Measurements from ENCODE around the gene CACNA2D3. TPM values are rescaled to one million over a fixed set of nuclear protein-coding genes. Genes with fewer than 3 reads are reported as not detected.

CACNA2D3 gene
- total RNA-seq, 4 donors from 2014 or later: 0.55 to 3.4 (median 1.6) TPM

- in situ Hi-C loops (cut with MboI; ENCODE audit: low pct_ligation_motif_present in 1 of 4, low pct_unique_long_range_greater_than_20kb in 1 of 4, low sequenced_read_pairs in 3 of 4): no loop called here
- intact Hi-C loops (cut with DNase I; ENCODE audit: low total_unique reads): no loop called here
These were observed 225.6 kb downstream of the CACNA2D3 start for GRCh38 chr3:54347933-54348332.

DNA sequence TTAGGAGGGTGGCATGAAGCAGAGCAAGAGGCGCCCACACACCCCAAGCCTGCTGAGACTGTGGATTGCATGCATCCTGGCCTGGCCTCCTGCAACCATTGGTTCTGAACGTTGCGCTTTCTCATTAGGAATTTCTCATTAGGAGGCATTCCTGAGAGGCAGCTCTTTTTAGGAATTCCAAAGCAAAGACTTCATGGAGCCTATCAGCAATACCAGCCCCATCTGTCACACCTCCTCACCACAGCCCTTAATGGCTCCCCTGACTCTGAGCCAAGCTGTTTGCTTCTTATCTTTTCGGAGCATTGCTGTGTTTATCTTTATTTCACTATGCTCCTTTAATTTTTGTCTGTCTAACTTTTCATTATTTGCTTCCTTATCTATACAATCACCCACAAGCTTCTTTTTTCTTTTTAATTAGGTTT lies 226.9 kb downstream of the CACNA2D3 start:
- peaks cover 4% of the 10 kb centered on the region for H3K27me3 ChIP-seq
- H3K36me3 ChIP-seq: no peaks in the 10 kb centered on the region
- intact Hi-C loops (cut with DNase I; ENCODE audit: low total_unique reads) (no loop called here), in situ Hi-C loops (cut with MboI; ENCODE audit: low pct_ligation_motif_present in 1 of 4, low pct_unique_long_range_greater_than_20kb in 1 of 4, low sequenced_read_pairs in 3 of 4) (no loop called here)
- no peak overlapping the region for H3K27ac ChIP-seq
- 49 to 65% methylated on average over 3 to 4 of the region's 4 CpGs for WGBS, 2 donors (ENCODE audit: low coverage in 1 of 2)
- H3K9me3 ChIP-seq: no peaks in the 10 kb centered on the region
- H3K4me1 ChIP-seq: peaks cover 0 to 8% (median 3%) of the 10 kb centered on the region in 4 donors
- H3K4me3 ChIP-seq: no peak overlapping the region
- TF ChIP-seq POLR2A (IDR thresholded peaks at IDR 0.05): no peak
- TF ChIP-seq, protein P1, sequence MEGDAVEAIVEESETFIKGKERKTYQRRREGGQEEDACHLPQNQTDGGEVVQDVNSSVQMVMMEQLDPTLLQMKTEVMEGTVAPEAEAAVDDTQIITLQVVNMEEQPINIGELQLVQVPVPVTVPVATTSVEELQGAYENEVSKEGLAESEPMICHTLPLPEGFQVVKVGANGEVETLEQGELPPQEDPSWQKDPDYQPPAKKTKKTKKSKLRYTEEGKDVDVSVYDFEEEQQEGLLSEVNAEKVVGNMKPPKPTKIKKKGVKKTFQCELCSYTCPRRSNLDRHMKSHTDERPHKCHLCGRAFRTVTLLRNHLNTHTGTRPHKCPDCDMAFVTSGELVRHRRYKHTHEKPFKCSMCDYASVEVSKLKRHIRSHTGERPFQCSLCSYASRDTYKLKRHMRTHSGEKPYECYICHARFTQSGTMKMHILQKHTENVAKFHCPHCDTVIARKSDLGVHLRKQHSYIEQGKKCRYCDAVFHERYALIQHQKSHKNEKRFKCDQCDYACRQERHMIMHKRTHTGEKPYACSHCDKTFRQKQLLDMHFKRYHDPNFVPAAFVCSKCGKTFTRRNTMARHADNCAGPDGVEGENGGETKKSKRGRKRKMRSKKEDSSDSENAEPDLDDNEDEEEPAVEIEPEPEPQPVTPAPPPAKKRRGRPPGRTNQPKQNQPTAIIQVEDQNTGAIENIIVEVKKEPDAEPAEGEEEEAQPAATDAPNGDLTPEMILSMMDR (IDR thresholded peaks at IDR 0.05): no peak
- no peak for TF ChIP-seq EP300 (IDR thresholded peaks at IDR 0.05; ENCODE audit: low read depth)
- no peak for TF ChIP-seq POLR2AphosphoS5 (IDR thresholded peaks at IDR 0.05)
- DNase-seq: no peak

More at GRCh38 chr3:54347933-54348332, 225.6 kb downstream of the CACNA2D3 start:
- Histone ChIP-seq H3K4me1 (no peaks in the 10 kb centered on the region), H3K9me3 (no peaks in the 10 kb centered on the region), H3K27ac (no peak overlapping the region), H3K36me3 (no peaks in the 10 kb centered on the region), H3K4me3 (no peak overlapping the region), H3K27me3 (peaks cover 11% of the 10 kb centered on the region)
- no peak for DNase-seq
- TF ChIP-seq POLR2A (IDR thresholded peaks at IDR 0.05) (no peak), EP300 (IDR thresholded peaks at IDR 0.05; ENCODE audit: low read depth) (no peak), POLR2AphosphoS5 (IDR thresholded peaks at IDR 0.05) (no peak)
- TF ChIP-seq, protein P1 (IDR thresholded peaks at IDR 0.05): no peak
- 47 to 64% methylated on average over 2 of the region's 2 CpGs for WGBS, 2 donors (ENCODE audit: low coverage in 1 of 2)

DNA sequence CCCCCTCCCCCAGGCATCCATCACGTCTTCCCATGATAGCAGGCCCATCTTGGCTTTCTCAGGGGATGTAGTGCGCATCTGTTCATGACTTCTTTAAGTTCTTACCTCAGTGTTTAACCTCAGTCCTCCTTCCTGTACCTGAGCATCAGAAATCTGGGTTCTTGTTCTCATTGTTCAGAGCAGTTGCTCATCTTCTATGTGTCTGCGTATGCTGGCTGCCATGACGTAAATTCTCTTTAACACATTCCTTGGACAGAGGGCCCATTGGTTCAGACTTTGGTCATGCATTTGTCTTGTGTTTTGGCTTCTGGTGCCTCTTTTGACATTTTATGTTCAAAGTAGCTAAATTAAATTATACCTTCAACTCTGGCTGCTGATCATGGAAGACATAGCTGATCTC lies 227.3 kb downstream of the CACNA2D3 start:
- no peaks in the 10 kb centered on the region for H3K27me3 ChIP-seq
- H3K4me3 ChIP-seq: no peak overlapping the region
- H3K9me3 ChIP-seq: no peaks in the 10 kb centered on the region
- DNase-seq: no peak
- no peaks in the 10 kb centered on the region for H3K36me3 ChIP-seq
- no peak for TF ChIP-seq EP300 (IDR thresholded peaks at IDR 0.05; ENCODE audit: low read depth)
- WGBS, 2 donors (ENCODE audit: low coverage in 1 of 2): 80 to 81% methylated on average over 2 to 4 of the region's 4 CpGs
- peaks cover 0 to 12% (median 3%) of the 10 kb centered on the region in 4 donors for H3K4me1 ChIP-seq
- H3K27ac ChIP-seq: no peak overlapping the region
- in situ Hi-C loops (cut with MboI; ENCODE audit: low pct_ligation_motif_present in 1 of 4, low pct_unique_long_range_greater_than_20kb in 1 of 4, low sequenced_read_pairs in 3 of 4): loop anchor here in 2 of 4 donors (25.0 kb wide), 2 partner anchors 387 to 412 kb away; no protein-coding TSS in a partner anchor
- intact Hi-C loops (cut with DNase I; ENCODE audit: low total_unique reads): no loop called here

- Histone ChIP-seq H3K4me3 (no peak overlapping the region), H3K9me3 (no peaks in the 10 kb centered on the region), H3K27ac (no peak overlapping the region), H3K4me1 (peaks cover 0 to 16% (median 3%) of the 10 kb centered on the region in 4 donors), H3K27me3 (no peaks in the 10 kb centered on the region), H3K36me3 (no peaks in the 10 kb centered on the region)
- WGBS, 2 donors (ENCODE audit: low coverage in 1 of 2): 62 to 71% methylated on average over 4 to 5 of the region's 5 CpGs
- in situ Hi-C loops (cut with MboI; ENCODE audit: low pct_ligation_motif_present in 1 of 4, low pct_unique_long_range_greater_than_20kb in 1 of 4, low sequenced_read_pairs in 3 of 4): loop anchor here in 2 of 4 donors (25.0 kb wide), 2 partner anchors 391 to 416 kb away; no protein-coding TSS in a partner anchor
- intact Hi-C loops (cut with DNase I; ENCODE audit: low total_unique reads): no loop called here
- no peak for DNase-seq
- TF ChIP-seq POLR2AphosphoS5 (IDR thresholded peaks at IDR 0.05): no peak
- TF ChIP-seq EP300 (IDR thresholded peaks at IDR 0.05; ENCODE audit: low read depth): no peak
- TF ChIP-seq POLR2A (IDR thresholded peaks at IDR 0.05): no peak
- TF ChIP-seq, protein P1 (IDR thresholded peaks at IDR 0.05): no peak
These were observed 231.2 kb downstream of the CACNA2D3 start for GRCh38 chr3:54353546-54353945.

- H3K4me1 ChIP-seq: peaks cover 0 to 16% (median 3%) of the 10 kb centered on the region in 4 donors
- no peak overlapping the region for H3K4me3 ChIP-seq
- no peaks in the 10 kb centered on the region for H3K9me3 ChIP-seq
- no peaks in the 10 kb centered on the region for H3K27me3 ChIP-seq
- no peak overlapping the region for H3K27ac ChIP-seq
- in situ Hi-C loops (cut with MboI; ENCODE audit: low pct_ligation_motif_present in 1 of 4, low pct_unique_long_range_greater_than_20kb in 1 of 4, low sequenced_read_pairs in 3 of 4): loop anchor here in 2 of 4 donors (25.0 kb wide), 2 partner anchors 392 to 417 kb away; no protein-coding TSS in a partner anchor
- H3K36me3 ChIP-seq: no peaks in the 10 kb centered on the region
- 18 to 25% methylated on average over 2 to 5 of the region's 5 CpGs for WGBS, 2 donors (ENCODE audit: low coverage in 1 of 2)
- intact Hi-C loops (cut with DNase I; ENCODE audit: low total_unique reads): no loop called here
- no peak for TF ChIP-seq EP300 (IDR thresholded peaks at IDR 0.05; ENCODE audit: low read depth)
- no peak for TF ChIP-seq POLR2AphosphoS5 (IDR thresholded peaks at IDR 0.05)
- no peak for TF ChIP-seq POLR2A (IDR thresholded peaks at IDR 0.05)
- DNase-seq: no peak
These were observed 231.6 kb downstream of the CACNA2D3 start for GRCh38 chr3:54353946-54354345.

All from transverse colon (tissue), 4 donors.